HK-2 (cell line): ENCODE measurements around the gene CHRD.
A peak's percentile ranks its signal among the peaks of the same experiment; 100 is the strongest.

Experiments
- DNase-seq: peaks from one replicate; pipeline ENCODE4 v3.0.0-alpha.2; 2018; ENCODE audit not compliant: unreplicated experiment

Gene CHRD

GRCh38 chr3:184360929-184361531 is 18.8 kb upstream of the CHRD start:
- DNase-seq = no peak

- DNase-seq = peak; percentile 76
Observed at GRCh38 chr3:184361532-184361931, 18.3 kb upstream of the CHRD start, which contains the start of the genes CLCN2 and POLR2H. Gene CLCN2, minus strand, starts transcription at chr3:184361605. Its CDS starts 126 bp downstream, at chr3:184361479. Gene POLR2H, plus strand, starts transcription at chr3:184361710. Its CDS starts 1,783 bp downstream, at chr3:184363493.

- DNase-seq = peak; percentile 83
Observed at GRCh38 chr3:184361932-184362667, 17.8 kb upstream of the CHRD start.

GRCh38 chr3:184362668-184363546 is 16.9 kb upstream of the CHRD start:
- DNase-seq = peak; percentile 99

- no peak for DNase-seq
Observed at GRCh38 chr3:184366619-184367289, 13.1 kb upstream of the CHRD start.

GRCh38 chr3:184368116-184368515 is 11.7 kb upstream of the CHRD start:
- no peak for DNase-seq

- DNase-seq = no peak
Observed at GRCh38 chr3:184368586-184369183, 11.2 kb upstream of the CHRD start.

GRCh38 chr3:184371570-184372018 is 8.3 kb upstream of the CHRD start:
- DNase-seq = peak; percentile 84

GRCh38 chr3:184372296-184372821 is 7.5 kb upstream of the CHRD start:
- no peak for DNase-seq

GRCh38 chr3:184372911-184373310 is 6.9 kb upstream of the CHRD start:
- no peak for DNase-seq

- DNase-seq = no peak
Observed at GRCh38 chr3:184373422-184373821, 6.4 kb upstream of the CHRD start.

GRCh38 chr3:184375747-184376461 is 4.0 kb upstream of the CHRD start:
- no peak for DNase-seq

- no peak for DNase-seq
Observed at GRCh38 chr3:184377374-184377773, 2.5 kb upstream of the CHRD start.

GRCh38 chr3:184377882-184378445 is 1.9 kb upstream of the CHRD start, which contains the start of gene THPO:
Gene THPO, minus strand, starts transcription at chr3:184378207. Its CDS starts 1,948 bp downstream, at chr3:184376259.
- no peak for DNase-seq

- DNase-seq = no peak
Observed at GRCh38 chr3:184378651-184379357, 1.1 kb upstream of the CHRD start.

GRCh38 chr3:184380185-184380626 is 352 bp downstream of the CHRD start:
- DNase-seq = no peak

- DNase-seq = no peak
Observed at GRCh38 chr3:184380627-184381260, 890 bp downstream of the CHRD start.
